Thoracic aorta (tissue), 2 donors: ENCODE measurements around the gene ARHGAP19. TPM values are rescaled to one million over a fixed set of nuclear protein-coding genes. Genes with fewer than 3 reads are reported as not detected.

Experiments
- ATAC-seq: fragments of 150-250 bp; one replicate; pipeline ENCODE4 v1.8.0; 2017; ENCODE audit warnings: low read depth; ENCODE audit not compliant: insufficient number of reproducible peaks, low FRiP score
- DNase-seq: peaks from one replicate; pipeline ENCODE4 v3.0.0-alpha.2; 2020; ENCODE audit warnings: low spot score
- H3K27ac ChIP-seq, 2 donors: fragments of 200-600 bp; sonication (generic); 1 replicate in 1 of 2; 2 replicates in 1 of 2; pipeline ENCODE4 v1.5.1; 2016; ENCODE audit warnings: mild to moderate bottlenecking in 2 of 2, moderate library complexity in 2 of 2
- H3K27me3 ChIP-seq: fragments of 200-600 bp; sonication (generic); replicated peaks from 2 replicates; pipeline ENCODE4 v1.6.0; 2016; ENCODE audit warnings: mild to moderate bottlenecking; ENCODE audit not compliant: insufficient read depth
- H3K36me3 ChIP-seq: fragments of 200-600 bp; sonication (generic); one replicate; pipeline ENCODE4 v1.5.1; 2016
- H3K4me1 ChIP-seq, 2 donors: fragments of 200-600 bp; sonication (generic); 1 replicate in 1 of 2; 2 replicates in 1 of 2; pipeline versions ENCODE4 v1.5.1 to v1.6.0; 2016; ENCODE audit warnings: low read depth in 2 of 2, mild to moderate bottlenecking in 1 of 2; ENCODE audit not compliant: control insufficient read depth in 1 of 2
- H3K4me3 ChIP-seq: fragments of 200-600 bp; sonication (generic); 2 replicates; pipeline ENCODE4 v1.5.1; 2016; ENCODE audit warnings: mild to moderate bottlenecking
- H3K9me3 ChIP-seq: fragments of 200-600 bp; sonication (generic); 2 replicates; pipeline ENCODE4 v1.5.1; 2016
- total RNA-seq, 2 donors: library from RNA; depleted of rRNA; stranded (reverse); fragments of >200 nt; gene quantifications; one replicate each; pipeline versions ENCODE4 v1.1.0 to v1.2.3, GENCODE V29; 2016
- TF ChIP-seq, protein P1 (sequence below): fragments of 200-600 bp; sonication (generic); IDR thresholded peaks from one replicate; pipeline ENCODE4 v1.5.1; 2019; ENCODE audit warnings: antibody characterized with exemption

The ARHGAP19 gene
- total RNA-seq, 2 donors from 2014 or later: 3.5 to 27.1 TPM

- DNase-seq (no peak), ATAC-seq (no peak)
- no peaks in the 10 kb centered on the region for H3K9me3 ChIP-seq
- TF ChIP-seq, protein P1, sequence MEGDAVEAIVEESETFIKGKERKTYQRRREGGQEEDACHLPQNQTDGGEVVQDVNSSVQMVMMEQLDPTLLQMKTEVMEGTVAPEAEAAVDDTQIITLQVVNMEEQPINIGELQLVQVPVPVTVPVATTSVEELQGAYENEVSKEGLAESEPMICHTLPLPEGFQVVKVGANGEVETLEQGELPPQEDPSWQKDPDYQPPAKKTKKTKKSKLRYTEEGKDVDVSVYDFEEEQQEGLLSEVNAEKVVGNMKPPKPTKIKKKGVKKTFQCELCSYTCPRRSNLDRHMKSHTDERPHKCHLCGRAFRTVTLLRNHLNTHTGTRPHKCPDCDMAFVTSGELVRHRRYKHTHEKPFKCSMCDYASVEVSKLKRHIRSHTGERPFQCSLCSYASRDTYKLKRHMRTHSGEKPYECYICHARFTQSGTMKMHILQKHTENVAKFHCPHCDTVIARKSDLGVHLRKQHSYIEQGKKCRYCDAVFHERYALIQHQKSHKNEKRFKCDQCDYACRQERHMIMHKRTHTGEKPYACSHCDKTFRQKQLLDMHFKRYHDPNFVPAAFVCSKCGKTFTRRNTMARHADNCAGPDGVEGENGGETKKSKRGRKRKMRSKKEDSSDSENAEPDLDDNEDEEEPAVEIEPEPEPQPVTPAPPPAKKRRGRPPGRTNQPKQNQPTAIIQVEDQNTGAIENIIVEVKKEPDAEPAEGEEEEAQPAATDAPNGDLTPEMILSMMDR: peak; percentile 54
- H3K4me1 ChIP-seq: peaks cover 4 to 13% of the 10 kb centered on the region in 2 donors
- H3K36me3 ChIP-seq: no peaks in the 10 kb centered on the region
- peak overlapping the region; percentile 69 for H3K4me3 ChIP-seq
- H3K27ac ChIP-seq: no peak overlapping the region
- peaks cover 4% of the 10 kb centered on the region for H3K27me3 ChIP-seq
These were observed 96.0 kb downstream of the ARHGAP19 start for GRCh38 chr10:97196223-97197029.

GRCh38 chr10:97195706-97196222 is 96.7 kb downstream of the ARHGAP19 start:
- DNase-seq (no peak), ATAC-seq (no peak)
- no peaks in the 10 kb centered on the region for H3K36me3 ChIP-seq
- no peaks in the 10 kb centered on the region for H3K9me3 ChIP-seq
- peaks cover 4% of the 10 kb centered on the region for H3K27me3 ChIP-seq
- TF ChIP-seq, protein P1: no peak
- H3K4me3 ChIP-seq: peak overlapping the region; percentile 69
- no peak overlapping the region for H3K27ac ChIP-seq
- H3K4me1 ChIP-seq: peaks cover 4 to 13% of the 10 kb centered on the region in 2 donors

- DNase-seq (no peak), ATAC-seq (no peak)
- peaks cover 4 to 13% of the 10 kb centered on the region in 2 donors for H3K4me1 ChIP-seq
- TF ChIP-seq, protein P1: no peak
- H3K27me3 ChIP-seq: peaks cover 4% of the 10 kb centered on the region
- no peak overlapping the region for H3K4me3 ChIP-seq
- H3K36me3 ChIP-seq: no peaks in the 10 kb centered on the region
- no peak overlapping the region for H3K27ac ChIP-seq
- no peaks in the 10 kb centered on the region for H3K9me3 ChIP-seq
These were observed 99.4 kb downstream of the ARHGAP19 start for GRCh38 chr10:97192952-97193435.

GRCh38 chr10:97190450-97190849 is 102.0 kb downstream of the ARHGAP19 start:
- ATAC-seq: no peak
- DNase-seq: no peak
- no peaks in the 10 kb centered on the region for H3K36me3 ChIP-seq
- no peak overlapping the region for H3K27ac ChIP-seq
- no peaks in the 10 kb centered on the region for H3K9me3 ChIP-seq
- peaks cover 0 to 5% of the 10 kb centered on the region in 2 donors for H3K4me1 ChIP-seq
- H3K27me3 ChIP-seq: no peaks in the 10 kb centered on the region
- TF ChIP-seq, protein P1: no peak
- H3K4me3 ChIP-seq: no peak overlapping the region

GRCh38 chr10:97188261-97188711 is 104.2 kb downstream of the ARHGAP19 start:
- DNase-seq (no peak), ATAC-seq (no peak)
- Histone ChIP-seq H3K27me3 (no peaks in the 10 kb centered on the region), H3K36me3 (no peaks in the 10 kb centered on the region), H3K27ac (no peak overlapping the region), H3K4me1 (peaks cover 0 to 7% of the 10 kb centered on the region in 2 donors), H3K4me3 (no peak overlapping the region), H3K9me3 (no peaks in the 10 kb centered on the region)
- TF ChIP-seq, protein P1: no peak
